Duodenal mucosa (tissue), 2 donors: ENCODE measurements around the gene COL4A6.

Experiments used
- H3K27ac ChIP-seq: one replicate; pipeline ENCODE4 v1.7.0; 2013; ENCODE audit warnings: low read depth, low read length
- H3K27me3 ChIP-seq, 2 donors: one replicate each; pipeline ENCODE4 v1.7.0; 2013; ENCODE audit warnings: low read length in 2 of 2, control low read depth in 1 of 2; ENCODE audit not compliant: insufficient read depth in 2 of 2, control insufficient read depth in 1 of 2
- H3K36me3 ChIP-seq, 2 donors: one replicate each; pipeline ENCODE4 v1.7.0; 2013; ENCODE audit warnings: low read length in 2 of 2, control low read depth in 1 of 2; ENCODE audit not compliant: insufficient read depth in 2 of 2, control insufficient read depth in 1 of 2
- H3K4me1 ChIP-seq, 2 donors: one replicate each; pipeline ENCODE4 v1.7.0; 2013; ENCODE audit warnings: low read length in 2 of 2, control low read depth in 1 of 2; ENCODE audit not compliant: insufficient read depth in 2 of 2, control insufficient read depth in 1 of 2
- H3K4me3 ChIP-seq, 2 donors: one replicate each; pipeline ENCODE4 v1.7.0; 2013; ENCODE audit warnings: low read length in 2 of 2, low read depth in 1 of 2
- H3K9ac ChIP-seq, 2 donors: one replicate each; pipeline ENCODE4 v1.7.0; 2013; ENCODE audit warnings: low read length in 2 of 2, low read depth in 1 of 2
- H3K9me3 ChIP-seq, 2 donors: one replicate each; pipeline ENCODE4 v1.7.0; 2013; ENCODE audit warnings: low read length in 2 of 2, control low read depth in 1 of 2; ENCODE audit not compliant: control insufficient read depth in 1 of 2

The COL4A6 gene

DNA sequence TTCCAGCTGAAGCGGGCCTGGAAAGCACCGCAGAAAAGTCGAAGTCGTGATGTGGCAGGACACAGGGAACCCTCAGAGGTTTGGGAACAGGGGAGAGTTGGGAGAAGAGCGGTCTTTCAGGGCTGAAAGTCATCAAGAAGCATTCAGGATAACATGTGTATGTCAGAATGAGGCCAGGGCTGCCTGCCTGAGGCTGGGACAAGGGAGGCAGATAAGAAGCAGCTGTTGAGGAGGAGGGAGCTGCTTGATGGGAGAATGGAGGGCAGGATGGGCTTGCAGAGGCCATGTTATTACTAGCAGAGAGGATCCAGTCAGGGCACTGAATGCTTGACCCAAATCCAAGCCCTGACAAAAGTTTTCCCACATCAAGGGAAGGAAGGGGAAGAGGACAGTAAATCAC, 214.6 kb downstream of the COL4A6 start:
- H3K27me3 ChIP-seq: no peaks in the 10 kb centered on the region
- H3K36me3 ChIP-seq: no peaks in the 10 kb centered on the region
- H3K9me3 ChIP-seq: no peaks in the 10 kb centered on the region
- H3K9ac ChIP-seq: no peak overlapping the region
- H3K27ac ChIP-seq: no peak overlapping the region
- no peak overlapping the region for H3K4me3 ChIP-seq
- H3K4me1 ChIP-seq: peaks cover 9 to 16% of the 10 kb centered on the region in 2 donors

DNA sequence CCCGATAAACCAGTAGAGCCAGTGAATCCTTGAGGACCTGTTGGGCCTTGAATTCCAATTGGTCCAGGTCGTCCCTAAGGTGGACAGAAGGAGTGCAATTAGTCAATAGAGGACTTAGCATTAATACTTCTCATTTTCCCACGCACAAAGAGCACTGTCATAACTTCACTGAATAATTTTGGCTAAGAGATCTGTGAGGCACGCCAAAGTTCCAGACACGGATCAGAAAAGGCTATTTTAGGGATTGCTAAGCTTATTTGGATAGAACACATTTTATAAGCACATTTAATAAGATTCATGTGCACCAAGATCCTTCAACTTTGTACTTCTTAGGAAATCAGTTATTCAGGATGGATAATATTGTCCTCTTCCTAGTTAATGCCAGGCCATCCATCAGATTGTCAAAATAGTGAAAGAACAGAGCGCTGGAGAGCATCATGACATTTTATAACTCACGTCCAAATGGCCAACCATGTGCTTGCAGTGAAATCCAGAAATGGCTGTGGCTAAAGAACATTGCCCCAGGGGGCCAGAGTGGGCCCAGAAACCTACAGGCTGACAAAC, 216.8 kb downstream of the COL4A6 start:
- Histone ChIP-seq H3K27ac (no peak overlapping the region), H3K9me3 (no peaks in the 10 kb centered on the region), H3K36me3 (no peaks in the 10 kb centered on the region), H3K4me1 (peaks cover 9 to 19% of the 10 kb centered on the region in 2 donors), H3K9ac (no peak overlapping the region), H3K4me3 (no peak overlapping the region), H3K27me3 (no peaks in the 10 kb centered on the region)

DNA sequence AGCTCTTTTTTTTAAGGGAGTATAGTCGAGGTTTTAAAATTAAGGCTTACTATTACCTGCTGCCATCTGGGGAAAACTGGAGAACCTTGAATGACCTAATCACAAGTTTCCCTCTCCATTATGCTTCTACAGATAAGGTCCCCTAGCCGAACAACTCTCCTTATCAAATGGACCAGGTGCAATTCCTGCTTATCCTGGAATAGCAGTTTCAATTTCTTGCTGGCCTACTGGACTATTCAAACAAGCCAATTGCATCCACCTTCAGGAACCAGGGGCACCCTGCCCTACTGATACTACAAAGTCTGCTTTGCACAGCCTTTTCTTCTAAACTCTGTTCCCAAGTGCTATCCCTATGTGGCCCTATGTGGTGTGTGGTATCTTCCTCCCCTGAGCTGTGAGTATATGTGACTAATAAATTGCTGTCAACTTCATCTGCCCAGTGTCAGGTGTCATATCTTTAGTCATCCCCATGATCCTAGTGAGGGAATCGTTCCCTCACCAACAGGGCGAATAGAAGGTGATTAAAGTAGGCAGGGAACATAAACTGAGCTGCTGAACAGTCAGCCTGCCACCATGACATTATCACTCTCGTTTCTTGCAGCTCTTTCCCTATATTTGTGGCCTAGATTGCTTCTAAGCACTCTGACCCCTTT, 218.1 kb downstream of the COL4A6 start:
- no peak overlapping the region for H3K9ac ChIP-seq
- no peaks in the 10 kb centered on the region for H3K9me3 ChIP-seq
- H3K27me3 ChIP-seq: no peaks in the 10 kb centered on the region
- H3K4me3 ChIP-seq: no peak overlapping the region
- peaks cover 9 to 19% of the 10 kb centered on the region in 2 donors for H3K4me1 ChIP-seq
- no peak overlapping the region for H3K27ac ChIP-seq
- no peaks in the 10 kb centered on the region for H3K36me3 ChIP-seq

DNA sequence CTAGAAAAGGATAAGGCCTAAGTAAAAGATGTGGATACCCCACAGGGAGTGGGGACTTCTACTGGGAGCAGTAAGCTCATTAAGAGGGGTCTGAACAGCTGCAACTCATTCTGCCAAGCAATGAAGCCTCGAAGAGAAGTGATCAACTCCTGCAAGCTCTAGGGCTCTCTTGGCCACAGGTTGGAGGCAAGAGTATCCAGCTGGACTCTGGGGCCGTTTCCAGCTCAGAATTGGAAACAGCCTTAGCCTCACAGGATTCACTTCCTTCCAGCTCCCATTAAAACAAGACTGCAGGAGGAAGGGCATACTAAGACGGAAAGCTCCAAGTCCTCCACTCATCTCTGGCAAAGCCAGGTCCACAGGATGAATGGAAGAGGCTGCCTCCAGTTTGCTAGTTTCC, 220.3 kb downstream of the COL4A6 start:
- H3K4me1 ChIP-seq: peaks cover 9 to 19% of the 10 kb centered on the region in 2 donors
- no peaks in the 10 kb centered on the region for H3K36me3 ChIP-seq
- H3K27me3 ChIP-seq: no peaks in the 10 kb centered on the region
- no peaks in the 10 kb centered on the region for H3K9me3 ChIP-seq
- H3K9ac ChIP-seq: no peak overlapping the region
- no peak overlapping the region for H3K4me3 ChIP-seq
- H3K27ac ChIP-seq: no peak overlapping the region

DNA sequence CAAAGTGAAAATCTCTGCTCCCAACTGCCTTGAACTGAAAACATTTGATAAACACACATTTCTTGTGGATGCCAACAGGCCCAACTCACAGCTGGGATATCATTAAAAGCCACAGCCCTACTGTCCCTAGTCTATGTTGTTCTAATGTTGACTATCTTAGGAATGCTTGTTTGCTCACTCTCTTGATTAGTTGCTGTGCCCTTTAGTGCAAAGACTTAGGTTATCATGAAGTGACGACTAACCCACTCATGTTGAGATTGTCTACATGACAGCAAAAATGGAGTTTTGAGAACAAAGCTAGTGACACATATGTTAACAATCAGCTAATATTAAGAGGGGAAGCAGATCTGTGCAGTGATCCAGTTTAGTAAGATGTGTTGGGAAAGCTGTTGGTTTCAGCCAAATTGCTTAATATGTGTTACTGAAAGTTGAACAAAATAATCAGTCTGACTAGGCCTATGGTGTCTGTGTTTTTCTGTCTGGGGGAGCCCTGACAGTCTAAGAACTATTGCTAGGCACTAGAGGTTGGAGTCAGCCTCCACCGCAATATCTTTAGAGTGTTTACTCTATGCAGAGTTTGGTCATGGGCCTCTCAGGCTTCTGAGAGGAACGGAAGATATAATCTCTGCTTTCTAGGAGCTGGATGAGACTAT, 221.2 kb downstream of the COL4A6 start:
- H3K27me3 ChIP-seq: no peaks in the 10 kb centered on the region
- peaks cover 9 to 19% of the 10 kb centered on the region in 2 donors for H3K4me1 ChIP-seq
- no peak overlapping the region for H3K4me3 ChIP-seq
- no peaks in the 10 kb centered on the region for H3K36me3 ChIP-seq
- H3K9me3 ChIP-seq: no peaks in the 10 kb centered on the region
- no peak overlapping the region for H3K9ac ChIP-seq
- no peak overlapping the region for H3K27ac ChIP-seq

DNA sequence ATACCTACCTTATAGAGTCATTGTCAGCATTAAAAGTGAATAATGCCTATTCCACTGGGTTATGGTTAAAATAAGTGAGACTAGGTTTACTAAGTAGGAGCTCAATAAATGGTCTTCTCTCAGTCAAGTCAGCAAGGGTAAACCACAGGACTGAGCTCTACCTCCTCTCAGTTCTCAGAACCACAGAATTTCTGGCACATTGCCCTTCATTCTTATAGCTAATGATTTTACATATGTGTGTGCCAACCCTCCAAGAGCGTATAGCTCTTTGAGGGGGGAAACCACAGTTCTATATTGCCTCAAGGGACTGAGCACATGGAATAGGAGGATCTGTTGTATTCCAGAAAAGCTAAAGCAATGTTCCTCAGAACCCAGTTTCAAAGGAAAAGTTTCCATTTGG, 221.8 kb downstream of the COL4A6 start:
- Histone ChIP-seq H3K4me3 (no peak overlapping the region), H3K4me1 (peaks cover 9 to 24% of the 10 kb centered on the region in 2 donors), H3K9me3 (no peaks in the 10 kb centered on the region), H3K27me3 (no peaks in the 10 kb centered on the region), H3K9ac (no peak overlapping the region), H3K27ac (no peak overlapping the region), H3K36me3 (no peaks in the 10 kb centered on the region)

DNA sequence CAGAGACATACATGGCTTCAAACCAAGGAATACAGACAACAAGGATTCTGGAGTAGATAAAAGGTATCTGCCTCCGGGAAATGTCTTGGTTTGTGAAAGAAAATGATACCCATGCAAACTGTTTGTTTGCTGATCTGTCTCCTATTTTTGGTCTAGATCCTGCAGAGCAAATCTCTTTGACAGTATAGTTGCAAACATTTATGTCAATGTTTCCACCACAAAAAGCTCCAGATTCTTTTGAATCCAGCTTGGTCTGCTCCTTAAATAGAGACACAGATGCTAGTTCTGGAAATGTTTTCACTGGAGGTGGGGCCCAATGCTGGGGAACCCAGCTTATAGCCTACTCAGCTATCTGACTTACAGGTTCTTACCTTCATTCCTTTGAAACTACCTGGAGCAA, 226.9 kb downstream of the COL4A6 start:
- no peaks in the 10 kb centered on the region for H3K27me3 ChIP-seq

DNA sequence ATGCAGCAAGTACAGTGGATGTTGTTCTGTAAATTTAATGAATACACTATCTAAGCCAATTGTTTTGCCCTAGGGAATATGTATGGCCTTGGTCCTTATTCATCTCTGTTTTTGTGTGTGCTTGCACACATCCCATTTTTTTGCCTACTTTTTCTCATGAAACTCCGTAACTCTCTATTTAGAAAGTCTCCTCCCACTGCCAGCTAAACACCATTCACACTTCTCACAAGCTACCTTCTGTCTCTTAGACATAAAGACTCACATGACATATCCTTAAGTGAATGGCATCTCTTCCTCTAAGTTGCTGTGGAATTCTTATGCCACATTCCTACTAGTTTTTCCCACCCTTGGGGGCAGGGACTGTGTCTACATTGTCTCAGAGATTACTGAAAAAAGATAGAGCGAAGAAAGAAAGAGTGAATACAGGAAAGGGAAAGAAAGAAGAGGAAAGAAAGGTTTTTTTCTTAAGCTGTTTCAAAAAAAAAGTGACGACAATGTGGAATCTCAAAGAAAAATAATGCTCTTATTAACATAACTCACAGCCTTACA, 229.1 kb downstream of the COL4A6 start:
- Histone ChIP-seq H3K4me1 (peaks cover 0 to 4% of the 10 kb centered on the region in 2 donors), H3K27ac (no peak overlapping the region), H3K9me3 (no peaks in the 10 kb centered on the region), H3K4me3 (no peak overlapping the region), H3K9ac (no peak overlapping the region), H3K36me3 (no peaks in the 10 kb centered on the region), H3K27me3 (no peaks in the 10 kb centered on the region)

More for the DNA sequence above, 226.9 kb downstream of the COL4A6 start:
- Histone ChIP-seq H3K9me3 (no peaks in the 10 kb centered on the region), H3K4me3 (no peak overlapping the region), H3K4me1 (peaks cover 0 to 4% of the 10 kb centered on the region in 2 donors), H3K9ac (no peak overlapping the region), H3K27ac (no peak overlapping the region), H3K36me3 (no peaks in the 10 kb centered on the region)

DNA sequence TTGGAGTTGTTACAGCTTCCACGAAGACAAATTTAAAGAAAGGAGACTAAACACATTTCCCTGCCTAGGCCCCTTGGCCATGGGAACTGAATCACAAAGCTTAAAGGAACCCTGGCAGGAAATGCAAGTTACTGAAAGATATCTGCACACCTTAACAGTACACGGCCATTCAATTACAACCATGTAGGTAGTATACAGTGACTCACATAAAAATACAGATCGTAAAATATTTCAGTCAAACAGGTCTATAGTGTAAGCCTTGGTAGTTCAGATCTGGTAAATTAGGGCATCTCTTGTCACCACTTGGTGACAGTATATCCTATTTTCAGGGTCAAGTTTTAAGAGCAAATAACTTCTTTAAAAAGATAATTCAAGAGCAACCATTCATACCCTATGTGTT, 234.7 kb downstream of the COL4A6 start:
- no peaks in the 10 kb centered on the region for H3K9me3 ChIP-seq
- H3K9ac ChIP-seq: no peak overlapping the region
- H3K27ac ChIP-seq: no peak overlapping the region
- H3K27me3 ChIP-seq: no peaks in the 10 kb centered on the region
- H3K36me3 ChIP-seq: no peaks in the 10 kb centered on the region
- H3K4me3 ChIP-seq: no peak overlapping the region
- no peaks in the 10 kb centered on the region for H3K4me1 ChIP-seq

DNA sequence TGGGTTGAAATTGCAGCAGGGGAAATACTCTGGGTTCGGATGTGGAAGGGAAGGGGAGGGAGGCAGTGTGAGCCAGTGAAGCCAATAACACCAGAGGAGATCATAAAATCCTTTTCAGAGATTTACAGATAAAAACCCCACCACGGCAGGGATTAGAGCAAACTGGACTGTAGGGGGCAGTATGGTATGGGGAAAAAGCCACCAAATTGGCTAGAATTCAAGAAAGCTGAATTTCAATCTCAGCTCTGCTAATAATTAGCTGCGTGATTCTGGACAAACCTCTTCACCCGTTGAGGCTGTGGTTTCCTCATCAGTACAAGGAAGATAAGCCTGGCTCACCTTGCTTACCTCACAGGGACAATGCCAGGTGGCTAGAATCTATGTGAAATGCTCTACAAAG, 238.5 kb downstream of the COL4A6 start:
- Histone ChIP-seq H3K9me3 (no peaks in the 10 kb centered on the region), H3K4me3 (no peak overlapping the region), H3K27ac (no peak overlapping the region), H3K9ac (no peak overlapping the region), H3K36me3 (no peaks in the 10 kb centered on the region), H3K4me1 (no peaks in the 10 kb centered on the region), H3K27me3 (no peaks in the 10 kb centered on the region)
